Colonic mucosa (tissue), 4 donors: ENCODE data around the gene MACROD2. TPM values are rescaled to one million over a fixed set of nuclear protein-coding genes. Genes with fewer than 3 reads are reported as not detected.

Experiments used
- DNase-seq: peaks from one replicate; pipeline ENCODE4 v3.0.0-alpha.2; 2020
- H3K27ac ChIP-seq: fragments of 200-600 bp; one replicate; pipeline ENCODE4 v1.8.0; 2021
- H3K27me3 ChIP-seq: fragments of 200-600 bp; one replicate; pipeline ENCODE4 v1.8.0; 2021
- H3K36me3 ChIP-seq: fragments of 200-600 bp; one replicate; pipeline ENCODE4 v1.8.0; 2021
- H3K4me1 ChIP-seq: fragments of 200-600 bp; one replicate; pipeline ENCODE4 v1.8.0; 2021; ENCODE audit warnings: mild to moderate bottlenecking
- H3K4me3 ChIP-seq: fragments of 200-600 bp; one replicate; pipeline ENCODE4 v1.8.0; 2021
- H3K9ac ChIP-seq, 2 donors: one replicate each; pipeline ENCODE4 v1.7.0; 2013; ENCODE audit warnings: control low read depth in 2 of 2, low read depth in 2 of 2, low read length in 2 of 2
- H3K9me3 ChIP-seq: fragments of 200-600 bp; one replicate; pipeline ENCODE4 v1.8.0; 2021
- CTCF ChIP-seq: fragments of 200-600 bp; IDR thresholded peaks from one replicate; pipeline ENCODE4 v1.8.0; 2022; ENCODE audit warnings: antibody characterized with exemption, mild to moderate bottlenecking
- intact Hi-C: fragments of 100-400 bp; cut with DNase I; formaldehyde crosslinking; loops from one replicate; pipeline ENCODE4 v1.14.1; 2022
- total RNA-seq, 2 donors: library from RNA; stranded (reverse); fragmentation: NEBNext Ultra II Directional in 1 of 2; extraction: Animal tissue kit (Norgen Biotek cat#: 25700) in 1 of 2; gene quantifications; one replicate each; pipeline ENCODE4 v1.2.1, GENCODE V29; 2021
- donor health status: healthy.
- donor health status: DM: no; HTN: no; CAD: no.
- donor health status: DM: no; HTN: no; CAD: no.

Gene MACROD2
- total RNA-seq, 2 donors from 2014 or later, result 3.2 to 3.3 TPM

GRCh38 chr20:15176929-15177328 is 1181.6 kb downstream of the MACROD2 start:
- intact Hi-C loops, result no loop called here
- no peaks in the 10 kb centered on the region for H3K27me3 ChIP-seq
- no peaks in the 10 kb centered on the region for H3K9me3 ChIP-seq
- H3K9ac ChIP-seq, result no peak overlapping the region
- TF ChIP-seq CTCF, result no peak
- no peak overlapping the region for H3K27ac ChIP-seq
- DNase-seq, result no peak
- H3K36me3 ChIP-seq, result no peaks in the 10 kb centered on the region
- no peaks in the 10 kb centered on the region for H3K4me1 ChIP-seq
- no peak overlapping the region for H3K4me3 ChIP-seq

GRCh38 chr20:15178581-15178980 is 1183.3 kb downstream of the MACROD2 start:
- Histone ChIP-seq H3K4me3 (no peak overlapping the region), H3K4me1 (no peaks in the 10 kb centered on the region), H3K9ac (no peak overlapping the region), H3K9me3 (no peaks in the 10 kb centered on the region), H3K27me3 (no peaks in the 10 kb centered on the region), H3K27ac (no peak overlapping the region), H3K36me3 (no peaks in the 10 kb centered on the region)
- no peak for TF ChIP-seq CTCF
- no peak for DNase-seq
- intact Hi-C loops, result no loop called here

GRCh38 chr20:15179381-15179780 is 1184.1 kb downstream of the MACROD2 start:
- TF ChIP-seq CTCF, result no peak
- intact Hi-C loops, result no loop called here
- H3K36me3 ChIP-seq, result no peaks in the 10 kb centered on the region
- H3K4me3 ChIP-seq, result no peak overlapping the region
- no peaks in the 10 kb centered on the region for H3K4me1 ChIP-seq
- H3K27ac ChIP-seq, result no peak overlapping the region
- no peak for DNase-seq
- H3K9me3 ChIP-seq, result no peaks in the 10 kb centered on the region
- no peak overlapping the region for H3K9ac ChIP-seq
- no peaks in the 10 kb centered on the region for H3K27me3 ChIP-seq

- Histone ChIP-seq H3K27me3 (no peaks in the 10 kb centered on the region), H3K4me3 (no peak overlapping the region), H3K36me3 (no peaks in the 10 kb centered on the region), H3K4me1 (no peaks in the 10 kb centered on the region), H3K9me3 (no peaks in the 10 kb centered on the region), H3K9ac (no peak overlapping the region), H3K27ac (no peak overlapping the region)
- no peak for DNase-seq
- intact Hi-C loops, result no loop called here
- no peak for TF ChIP-seq CTCF
Measured at GRCh38 chr20:15179781-15180180, 1184.5 kb downstream of the MACROD2 start.

- no peaks in the 10 kb centered on the region for H3K36me3 ChIP-seq
- H3K27me3 ChIP-seq, result no peaks in the 10 kb centered on the region
- no peaks in the 10 kb centered on the region for H3K4me1 ChIP-seq
- DNase-seq, result no peak
- no peak for TF ChIP-seq CTCF
- no peak overlapping the region for H3K9ac ChIP-seq
- H3K27ac ChIP-seq, result no peak overlapping the region
- intact Hi-C loops, result no loop called here
- no peaks in the 10 kb centered on the region for H3K9me3 ChIP-seq
- H3K4me3 ChIP-seq, result no peak overlapping the region
Measured at GRCh38 chr20:15185322-15185721, 1190.0 kb downstream of the MACROD2 start.

- TF ChIP-seq CTCF, result no peak
- no peaks in the 10 kb centered on the region for H3K9me3 ChIP-seq
- DNase-seq, result no peak
- H3K9ac ChIP-seq, result no peak overlapping the region
- H3K27me3 ChIP-seq, result no peaks in the 10 kb centered on the region
- no peak overlapping the region for H3K27ac ChIP-seq
- no peaks in the 10 kb centered on the region for H3K4me1 ChIP-seq
- H3K4me3 ChIP-seq, result no peak overlapping the region
- intact Hi-C loops, result no loop called here
- H3K36me3 ChIP-seq, result no peaks in the 10 kb centered on the region
Measured at GRCh38 chr20:15185913-15186312, 1190.6 kb downstream of the MACROD2 start.
